IMR-90 (cell line): ENCODE results near the gene NIBAN1. TPM values are rescaled to one million over a fixed set of nuclear protein-coding genes. Genes with fewer than 3 reads are reported as not detected.

Experiments used
- ATAC-seq: fragments of 200-7000 bp; cut with Tn5 transposase; 2 replicates; pipeline ENCODE4 v1.9.1; 2020; ENCODE audit warnings: low read depth, mild to moderate bottlenecking, moderate library complexity
- BruUV-seq: library from RNA; stranded (reverse); fragments of 400-500 nt; replicated peaks from 2 replicates; lab custom pipeline; 2021; lab: Mats Ljungman, UMichigan
- CTCF ChIA-PET: fragments of 300-600 bp; formaldehyde crosslinking; extraction: SDS; loops from one replicate; lab custom pipeline; 2021; ENCODE audit warnings: antibody characterized with exemption; lab: Yijun Ruan, JAX
- POLR2A ChIA-PET: fragments of 300-600 bp; sonication (Branson Sonifier 250); formaldehyde crosslinking; loops from one replicate; lab custom pipeline; 2022; ENCODE audit warnings: antibody characterized with exemption; ENCODE audit not compliant: unreplicated experiment; lab: Charles Lee
- DNase-seq: peaks from one replicate; pipeline ENCODE4 v3.0.0; 2013
- H2AFZ ChIP-seq: replicated peaks from 2 replicates; pipeline ENCODE3; 2013; ENCODE audit warnings: low read length, mild to moderate bottlenecking; ENCODE audit not compliant: poor library complexity
- H2AK5ac ChIP-seq: 2 replicates; pipeline ENCODE4 v1.6.1; 2013; ENCODE audit warnings: low read depth, low read length, inconsistent platforms
- H2AK9ac ChIP-seq: replicated peaks from 2 replicates; pipeline ENCODE3; 2013; ENCODE audit warnings: mild to moderate bottlenecking, low read depth, low read length, moderate library complexity; ENCODE audit not compliant: poor library complexity
- H2BK120ac ChIP-seq: 2 replicates; pipeline ENCODE4 v1.6.1; 2013; ENCODE audit warnings: low read depth, low read length, inconsistent platforms
- H2BK15ac ChIP-seq: 3 replicates; pipeline ENCODE4 v1.6.1; 2013; ENCODE audit warnings: low read depth, low read length, inconsistent platforms
- H2BK20ac ChIP-seq: 2 replicates; pipeline ENCODE4 v1.6.1; 2013; ENCODE audit warnings: low read depth, mild to moderate bottlenecking, inconsistent platforms, low read length, moderate library complexity
- H2BK5ac ChIP-seq: 2 replicates; pipeline ENCODE4 v1.6.1; 2013; ENCODE audit warnings: mild to moderate bottlenecking, low read depth, low read length, inconsistent platforms; ENCODE audit not compliant: poor library complexity, severe bottlenecking
- H3K14ac ChIP-seq: replicated peaks from 2 replicates; pipeline ENCODE4 v1.6.1; 2013; ENCODE audit warnings: low read depth, low read length, inconsistent platforms
- H3K18ac ChIP-seq: 2 replicates; pipeline ENCODE4 v1.6.1; 2013; ENCODE audit warnings: low read depth, low read length, control low read depth
- H3K23ac ChIP-seq: 2 replicates; pipeline ENCODE4 v1.6.1; 2013; ENCODE audit warnings: low read depth, low read length, inconsistent platforms
- H3K27ac ChIP-seq: 2 replicates; pipeline ENCODE4 v1.5.1; 2013; ENCODE audit warnings: mild to moderate bottlenecking, control low read depth, low read length; ENCODE audit not compliant: insufficient read depth
- H3K27me3 ChIP-seq: 2 replicates; pipeline ENCODE4 v1.6.1; 2013; ENCODE audit warnings: low read length; ENCODE audit not compliant: control insufficient read depth, insufficient read depth
- H3K36me3 ChIP-seq: 2 replicates; pipeline ENCODE4 v1.6.1; 2013; ENCODE audit warnings: low read length, mixed read lengths; ENCODE audit not compliant: control insufficient read depth, insufficient read depth
- H3K4ac ChIP-seq: 2 replicates; pipeline ENCODE4 v1.6.1; 2013; ENCODE audit warnings: low read depth, low read length, inconsistent platforms
- H3K4me1 ChIP-seq: 2 replicates; pipeline ENCODE4 v1.6.1; 2013; ENCODE audit warnings: low read length, mixed read lengths; ENCODE audit not compliant: control insufficient read depth, insufficient read depth
- H3K4me2 ChIP-seq: 2 replicates; pipeline ENCODE4 v1.6.1; 2013; ENCODE audit warnings: low read depth, mild to moderate bottlenecking, control low read depth, low read length, moderate library complexity
- H3K4me3 ChIP-seq: 2 replicates; pipeline ENCODE4 v1.5.1; 2013; ENCODE audit warnings: low read depth, mild to moderate bottlenecking, control low read depth, low read length, moderate library complexity; ENCODE audit not compliant: insufficient read depth
- H3K56ac ChIP-seq: 2 replicates; pipeline ENCODE4 v1.6.1; 2013; ENCODE audit warnings: low read length, inconsistent platforms; ENCODE audit not compliant: insufficient read depth; ENCODE audit errors: extremely low read depth
- H3K79me1 ChIP-seq, 2 experiments: 2 replicates each; pipeline ENCODE4 v1.6.1; 2013; ENCODE audit warnings: low read length in 2 of 2, inconsistent platforms in 1 of 2, low read depth in 1 of 2
- H3K9ac ChIP-seq: 2 replicates; pipeline ENCODE4 v1.6.1; 2013; ENCODE audit warnings: low read depth, low read length, control low read depth
- H3K9me1 ChIP-seq: 2 replicates; pipeline ENCODE4 v1.6.1; 2013; ENCODE audit warnings: low read length, inconsistent platforms; ENCODE audit not compliant: insufficient read depth
- H3K9me3 ChIP-seq: 2 replicates; pipeline ENCODE4 v1.6.1; 2013; ENCODE audit warnings: low read length; ENCODE audit not compliant: control insufficient read depth, insufficient read depth
- H4K20me1 ChIP-seq: 2 replicates; pipeline ENCODE4 v1.6.1; 2013; ENCODE audit warnings: low read length, inconsistent platforms; ENCODE audit not compliant: insufficient read depth
- H4K5ac ChIP-seq: 2 replicates; pipeline ENCODE4 v1.6.1; 2013; ENCODE audit warnings: mild to moderate bottlenecking, low read depth, low read length, control low read depth
- H4K8ac ChIP-seq, 2 experiments: 2 replicates each; pipeline ENCODE4 v1.6.1; 2013; ENCODE audit warnings: low read depth in 2 of 2, low read length in 2 of 2, control low read depth in 1 of 2, inconsistent platforms in 1 of 2
- H4K91ac ChIP-seq: 2 replicates; pipeline ENCODE4 v1.6.1; 2013; ENCODE audit warnings: low read depth, low read length, inconsistent platforms; ENCODE audit not compliant: insufficient read depth
- BHLHE40 ChIP-seq: fragments of 150-350 bp; IDR thresholded peaks from 2 replicates; pipeline ENCODE4 v1.6.1; 2016; ENCODE audit warnings: mild to moderate bottlenecking, low read depth, low read length
- CEBPB ChIP-seq: IDR thresholded peaks from 2 replicates; pipeline ENCODE4 v1.6.1; 2012; ENCODE audit warnings: low read depth, low read length, improper control_type of control experiment
- CHD1 ChIP-seq: IDR thresholded peaks from 2 replicates; pipeline ENCODE4 v1.6.1; 2012; ENCODE audit warnings: low read depth, low read length, improper control_type of control experiment
- FOS ChIP-seq: fragments of 150-350 bp; IDR thresholded peaks from 2 replicates; pipeline ENCODE4 v1.6.1; 2016; ENCODE audit warnings: low read depth, low read length
- MAFK ChIP-seq: IDR thresholded peaks from 2 replicates; pipeline ENCODE4 v1.6.1; 2012; ENCODE audit warnings: low read depth, low read length, improper control_type of control experiment
- MAZ ChIP-seq: IDR thresholded peaks from 2 replicates; pipeline ENCODE4 v1.6.1; 2012; ENCODE audit warnings: low read depth, mild to moderate bottlenecking, low read length, improper control_type of control experiment, moderate library complexity, borderline replicate concordance
- MXI1 ChIP-seq: IDR thresholded peaks from 2 replicates; pipeline ENCODE4 v1.6.1; 2012; ENCODE audit warnings: low read depth, mild to moderate bottlenecking, low read length, moderate library complexity, borderline replicate concordance
- NFE2L2 ChIP-seq: fragments of 150-350 bp; IDR thresholded peaks from 2 replicates; pipeline ENCODE4 v1.6.1; 2016; ENCODE audit warnings: low read depth, mild to moderate bottlenecking, low read length
- POLR2A ChIP-seq: IDR thresholded peaks from 2 replicates; pipeline ENCODE4 v1.6.1; 2012; ENCODE audit warnings: mild to moderate bottlenecking, low read depth, low read length
- RAD21 ChIP-seq: IDR thresholded peaks from 2 replicates; pipeline ENCODE4 v1.6.1; 2012; ENCODE audit warnings: low read length, improper control_type of control experiment
- RCOR1 ChIP-seq: IDR thresholded peaks from 2 replicates; pipeline ENCODE4 v1.6.1; 2012; ENCODE audit warnings: mild to moderate bottlenecking, low read length, improper control_type of control experiment; ENCODE audit not compliant: insufficient replicate concordance
- RFX5 ChIP-seq: IDR thresholded peaks from 2 replicates; pipeline ENCODE4 v1.8.0; 2012; ENCODE audit warnings: low read depth, mild to moderate bottlenecking, low read length, moderate library complexity
- SMC3 ChIP-seq: fragments of 150-350 bp; IDR thresholded peaks from 2 replicates; pipeline ENCODE4 v1.6.1; 2016; ENCODE audit warnings: low read depth, mild to moderate bottlenecking, antibody characterized with exemption, low read length, moderate library complexity
- WGBS, 2 experiments: methylation state at CpG; one replicate each; pipeline versions ENCODE4 v1.1.5 to v1.1.7; 2013; ENCODE audit warnings: missing lambda C conversion rate in 2 of 2; ENCODE audit not compliant: insufficient read length in 1 of 2; ENCODE audit errors: extremely low coverage in 2 of 2; 5-methylcytosine and 5-hydroxymethylcytosine counted together
- dilution Hi-C: fragments of 300-500 bp; cut with HindIII; formaldehyde crosslinking; loops from one replicate; pipeline ENCODE4 v1.14.3; 2018; ENCODE audit warnings: low sequenced_read_pairs; ENCODE audit not compliant: unreplicated experiment
- in situ Hi-C: fragments of 300-500 bp; cut with MboI; formaldehyde crosslinking; loops from 3 replicates; pipeline ENCODE4 v1.14.3; 2019; ENCODE audit warnings: low sequenced_read_pairs, inconsistent platforms, mixed read lengths
- intact Hi-C: fragments of 100-400 bp; cut with micrococcal nuclease; formaldehyde crosslinking; loops from 2 replicates; pipeline ENCODE4 v1.10.0; 2022
- polyA plus RNA-seq, 3 experiments: library from polyadenylated mRNA; depleted of rRNA; stranded (reverse); fragments of >200 nt; gene quantifications; 2 replicates each; pipeline ENCODE4 v1.2.3, GENCODE V29; 2012; ENCODE audit warnings: low replicate concordance in 1 of 3
- total RNA-seq: library from RNA; depleted of rRNA; stranded (reverse); fragments of >200 nt; gene quantifications from 2 replicates; pipeline ENCODE4 v1.2.3, GENCODE V29; 2012
- TF ChIP-seq, protein P1 (sequence below): fragments of 150-350 bp; IDR thresholded peaks from 2 replicates; pipeline ENCODE4 v1.6.1; 2016; ENCODE audit warnings: low read depth, mild to moderate bottlenecking, low read length, moderate library complexity, borderline replicate concordance
- TF ChIP-seq, protein P2 (sequence below): conservative IDR thresholded peaks from 2 replicates; pipeline ENCODE4 v1.5.1; 2012; ENCODE audit warnings: mild to moderate bottlenecking, low read depth, low read length, improper control_type of control experiment
- TF ChIP-seq, protein P3 (sequence below): fragments of 150-350 bp; IDR thresholded peaks from 2 replicates; pipeline ENCODE4 v1.6.1; 2017; ENCODE audit warnings: mild to moderate bottlenecking, antibody characterized with exemption, low read length, low read depth

The NIBAN1 gene
- total and polyA plus RNA-seq, 2 of the 4 experiments (the other 2 are of a cell fraction): 4.0 to 10.0 TPM

DNA sequence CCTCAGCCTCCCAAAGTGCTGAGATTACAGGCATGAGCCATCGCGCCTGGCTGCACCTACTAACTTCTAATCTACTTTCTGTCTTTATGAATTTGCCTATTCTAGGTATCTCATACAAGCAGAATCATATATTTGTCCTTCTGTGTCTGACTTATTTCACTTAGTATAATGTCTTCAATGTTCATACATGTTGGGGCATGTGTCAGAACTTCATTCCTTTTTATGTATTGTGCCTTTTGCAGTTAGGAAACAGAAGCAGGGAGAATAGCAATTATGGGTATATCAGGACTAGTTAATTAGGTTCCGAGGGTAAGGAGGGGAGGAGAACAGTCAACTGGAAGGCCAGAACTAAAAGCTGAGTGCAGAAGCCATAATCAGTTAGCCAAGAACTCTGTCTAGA lies 18.0 kb upstream of the NIBAN1 start:
- CTCF ChIA-PET: interaction anchor here (0.9 kb wide), 1 partner anchor 10 kb away, joined by 3 read pairs; no protein-coding TSS in a partner anchor
- no peak for ATAC-seq

More for the DNA sequence above, 18.0 kb upstream of the NIBAN1 start:
- DNase-seq: no peak
- Histone ChIP-seq H3K9me1 (no peaks in the 10 kb centered on the region; the same call in 1 of the 2 replicates), H3K27ac (no peak overlapping the region), H3K18ac (no peak overlapping the region), H3K9me3 (peaks cover 2% of the 10 kb centered on the region; the same call in 1 of the 2 replicates), H3K79me1 (no peaks in the 10 kb centered on the region), H3K36me3 (no peaks in the 10 kb centered on the region), H2AK5ac (no peak overlapping the region), H3K4me2 (no peak overlapping the region), H2BK15ac (no peak overlapping the region), H3K4me1 (no peaks in the 10 kb centered on the region), H3K4me3 (no peak overlapping the region), H3K27me3 (no peaks in the 10 kb centered on the region; the same call in 1 of the 2 replicates), H3K23ac (no peak overlapping the region), H4K5ac (no peak overlapping the region), H3K4ac (no peak overlapping the region), H2AFZ (no peak overlapping the region), H4K20me1 (no peaks in the 10 kb centered on the region), H2BK120ac (no peak overlapping the region), H3K56ac (no peak overlapping the region), H4K8ac (no peak overlapping the region), H4K91ac (no peak overlapping the region), H2AK9ac (no peak overlapping the region), H2BK20ac (no peak overlapping the region), H3K14ac (no peak overlapping the region), H3K9ac (no peak overlapping the region), H2BK5ac (no peak overlapping the region)
- BruUV-seq: no TSS peak
- POLR2A ChIA-PET: no interaction called here
- in situ Hi-C loops: loop anchor here (10.0 to 25.0 kb wide), 2 partner anchors 170 to 683 kb away; partner anchors contain the start of genes SWT1 and TRMT1L
- intact Hi-C loops: no loop called here
- TF ChIP-seq MXI1 (no peak), MAFK (no peak), POLR2A (no peak), BHLHE40 (no peak), RFX5 (no peak), CHD1 (no peak), FOS (no peak), RCOR1 (no peak), CEBPB (no peak), NFE2L2 (no peak), MAZ (no peak), RAD21 (no peak), SMC3 (no peak)
- TF ChIP-seq, protein P1, sequence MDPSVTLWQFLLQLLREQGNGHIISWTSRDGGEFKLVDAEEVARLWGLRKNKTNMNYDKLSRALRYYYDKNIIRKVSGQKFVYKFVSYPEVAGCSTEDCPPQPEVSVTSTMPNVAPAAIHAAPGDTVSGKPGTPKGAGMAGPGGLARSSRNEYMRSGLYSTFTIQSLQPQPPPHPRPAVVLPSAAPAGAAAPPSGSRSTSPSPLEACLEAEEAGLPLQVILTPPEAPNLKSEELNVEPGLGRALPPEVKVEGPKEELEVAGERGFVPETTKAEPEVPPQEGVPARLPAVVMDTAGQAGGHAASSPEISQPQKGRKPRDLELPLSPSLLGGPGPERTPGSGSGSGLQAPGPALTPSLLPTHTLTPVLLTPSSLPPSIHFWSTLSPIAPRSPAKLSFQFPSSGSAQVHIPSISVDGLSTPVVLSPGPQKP: no peak
- TF ChIP-seq, protein P2, sequence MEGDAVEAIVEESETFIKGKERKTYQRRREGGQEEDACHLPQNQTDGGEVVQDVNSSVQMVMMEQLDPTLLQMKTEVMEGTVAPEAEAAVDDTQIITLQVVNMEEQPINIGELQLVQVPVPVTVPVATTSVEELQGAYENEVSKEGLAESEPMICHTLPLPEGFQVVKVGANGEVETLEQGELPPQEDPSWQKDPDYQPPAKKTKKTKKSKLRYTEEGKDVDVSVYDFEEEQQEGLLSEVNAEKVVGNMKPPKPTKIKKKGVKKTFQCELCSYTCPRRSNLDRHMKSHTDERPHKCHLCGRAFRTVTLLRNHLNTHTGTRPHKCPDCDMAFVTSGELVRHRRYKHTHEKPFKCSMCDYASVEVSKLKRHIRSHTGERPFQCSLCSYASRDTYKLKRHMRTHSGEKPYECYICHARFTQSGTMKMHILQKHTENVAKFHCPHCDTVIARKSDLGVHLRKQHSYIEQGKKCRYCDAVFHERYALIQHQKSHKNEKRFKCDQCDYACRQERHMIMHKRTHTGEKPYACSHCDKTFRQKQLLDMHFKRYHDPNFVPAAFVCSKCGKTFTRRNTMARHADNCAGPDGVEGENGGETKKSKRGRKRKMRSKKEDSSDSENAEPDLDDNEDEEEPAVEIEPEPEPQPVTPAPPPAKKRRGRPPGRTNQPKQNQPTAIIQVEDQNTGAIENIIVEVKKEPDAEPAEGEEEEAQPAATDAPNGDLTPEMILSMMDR: no peak
- TF ChIP-seq, protein P3, sequence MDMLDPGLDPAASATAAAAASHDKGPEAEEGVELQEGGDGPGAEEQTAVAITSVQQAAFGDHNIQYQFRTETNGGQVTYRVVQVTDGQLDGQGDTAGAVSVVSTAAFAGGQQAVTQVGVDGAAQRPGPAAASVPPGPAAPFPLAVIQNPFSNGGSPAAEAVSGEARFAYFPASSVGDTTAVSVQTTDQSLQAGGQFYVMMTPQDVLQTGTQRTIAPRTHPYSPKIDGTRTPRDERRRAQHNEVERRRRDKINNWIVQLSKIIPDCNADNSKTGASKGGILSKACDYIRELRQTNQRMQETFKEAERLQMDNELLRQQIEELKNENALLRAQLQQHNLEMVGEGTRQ: no peak
- WGBS, 2 experiments: 92% methylated on average over 2 of the region's 3 CpGs; no CpG with 5 or more reads in 1 of the 2 experiments
- dilution Hi-C loops: loop anchor here (25.0 kb wide), 1 partner anchor 180 kb away; no protein-coding TSS in a partner anchor
